Brain microvascular endothelial cell (primary cell): ENCODE measurements around the gene TMEM151B.

ENCODE experiments used
- DNase-seq: peaks from one replicate; pipeline ENCODE4 v3.0.0-alpha.2; 2020
- H3K27ac ChIP-seq: fragments of 250-450 bp; sonication (Bioruptor Pico); 2 replicates; pipeline ENCODE4 v1.5.1; 2020; ENCODE audit warnings: mild to moderate bottlenecking, moderate library complexity
- H3K27me3 ChIP-seq: fragments of 250-450 bp; sonication (Bioruptor Pico); replicated peaks from 2 replicates; pipeline ENCODE4 v1.5.1; 2020; ENCODE audit warnings: mild to moderate bottlenecking
- H3K36me3 ChIP-seq: fragments of 250-450 bp; sonication (Bioruptor Pico); replicated peaks from 2 replicates; pipeline ENCODE4 v1.5.1; 2020; ENCODE audit warnings: mild to moderate bottlenecking
- H3K4me3 ChIP-seq: 2 replicates; pipeline ENCODE4 v1.5.1; 2011; ENCODE audit warnings: low read depth, mild to moderate bottlenecking, control low read depth, low read length, moderate library complexity
- CTCF ChIP-seq: IDR thresholded peaks from 2 replicates; pipeline ENCODE4 v1.5.1; 2011; ENCODE audit warnings: low read depth, mild to moderate bottlenecking, moderate library complexity, low read length, control low read depth, inconsistent platforms; ENCODE audit errors: missing control alignments
- in situ Hi-C: cut with HindIII; loops from 2 replicates; pipeline ENCODE4 v1.10.0; 2017; ENCODE audit warnings: low sequenced_read_pairs, low pct_ligation_motif_present

TMEM151B gene

GRCh38 chr6:44275749-44276648, 5.7 kb downstream of the TMEM151B start:
- Histone ChIP-seq H3K27me3 (peaks cover 35% of the 10 kb centered on the region), H3K27ac (no peak overlapping the region), H3K4me3 (peak overlapping the region; percentile 15), H3K36me3 (no peaks in the 10 kb centered on the region)
- in situ Hi-C loops = no loop called here
- no peak for DNase-seq
- no peak for TF ChIP-seq CTCF

DNA sequence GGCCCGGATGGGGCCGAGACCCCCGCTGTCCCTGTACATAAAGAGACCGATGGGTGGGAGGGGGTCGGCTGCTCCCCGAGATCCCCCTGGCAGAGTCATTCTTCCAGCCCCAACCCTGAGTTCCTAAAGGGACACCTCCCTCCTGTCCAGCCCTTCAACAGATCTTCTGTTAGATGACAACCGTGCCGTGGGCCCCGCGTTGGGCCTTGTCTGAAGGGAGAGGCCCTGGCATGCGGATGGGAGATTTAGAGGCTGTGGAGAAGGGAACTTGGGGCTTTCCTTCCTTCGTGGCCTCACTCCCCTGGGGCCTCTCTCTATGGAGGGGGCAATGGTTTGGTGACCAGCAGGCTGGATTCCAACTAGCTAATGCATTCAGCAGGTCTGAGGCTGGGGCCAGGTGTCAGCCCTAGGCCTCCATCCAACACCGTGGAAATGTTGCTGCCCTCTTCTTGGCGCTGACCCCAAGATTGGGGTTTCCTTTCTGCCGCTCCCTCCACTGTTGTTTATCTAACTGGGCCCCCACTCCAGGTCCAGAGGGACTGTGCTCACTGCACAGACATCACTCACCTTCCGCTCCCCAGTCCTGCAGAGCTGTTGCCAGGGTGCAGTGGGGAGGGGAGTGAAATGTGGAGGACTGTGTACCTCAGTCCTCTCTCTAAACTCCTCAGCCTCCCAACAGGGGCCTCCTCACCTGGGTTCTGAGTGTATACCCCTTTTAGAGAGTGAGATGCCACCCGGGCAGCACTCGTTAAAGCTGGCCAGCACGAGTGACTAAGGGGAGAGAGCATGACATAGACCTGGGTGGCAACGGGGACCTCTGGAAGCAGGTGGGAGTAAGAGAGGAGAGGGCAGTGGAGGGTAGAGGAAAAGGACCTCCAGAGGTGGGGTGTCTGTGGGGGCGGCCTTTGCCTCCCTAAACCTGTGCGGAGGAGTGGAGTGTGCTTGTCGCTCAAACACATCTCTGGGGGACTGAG, 6.7 kb downstream of the TMEM151B start:
- Histone ChIP-seq H3K27ac (no peak overlapping the region), H3K36me3 (no peaks in the 10 kb centered on the region), H3K4me3 (no peak overlapping the region), H3K27me3 (peaks cover 28% of the 10 kb centered on the region)
- no peak for TF ChIP-seq CTCF
- no peak for DNase-seq
- in situ Hi-C loops = no loop called here

GRCh38 chr6:44277763-44278162, 7.5 kb downstream of the TMEM151B start:
- TF ChIP-seq CTCF = no peak
- no peak overlapping the region for H3K27ac ChIP-seq
- in situ Hi-C loops = no loop called here
- H3K27me3 ChIP-seq = peaks cover 23% of the 10 kb centered on the region
- no peaks in the 10 kb centered on the region for H3K36me3 ChIP-seq
- DNase-seq = no peak
- no peak overlapping the region for H3K4me3 ChIP-seq

- H3K27ac ChIP-seq = no peak overlapping the region
- TF ChIP-seq CTCF = no peak
- H3K27me3 ChIP-seq = peaks cover 17% of the 10 kb centered on the region
- DNase-seq = no peak
- in situ Hi-C loops = no loop called here
- H3K4me3 ChIP-seq = no peak overlapping the region
- no peaks in the 10 kb centered on the region for H3K36me3 ChIP-seq
Measured at GRCh38 chr6:44278315-44278714, 8.1 kb downstream of the TMEM151B start.

- in situ Hi-C loops = no loop called here
- H3K27me3 ChIP-seq = peaks cover 18% of the 10 kb centered on the region
- H3K27ac ChIP-seq = no peak overlapping the region
- TF ChIP-seq CTCF = no peak
- no peaks in the 10 kb centered on the region for H3K36me3 ChIP-seq
- no peak overlapping the region for H3K4me3 ChIP-seq
- DNase-seq = no peak
Measured at GRCh38 chr6:44278774-44279697, 8.8 kb downstream of the TMEM151B start.
